BE2C (cell line): ENCODE data around the gene ABCD1.

Experiments used
- DNase-seq: peaks from one replicate; pipeline ENCODE4 v3.0.0-alpha.2; 2020
- H3K27me3 ChIP-seq: fragments of 250-450 bp; sonication (Bioruptor Pico); 2 replicates; pipeline ENCODE4 v1.5.1; 2020; ENCODE audit warnings: mild to moderate bottlenecking
- H3K36me3 ChIP-seq: fragments of 250-450 bp; sonication (Bioruptor Pico); 2 replicates; pipeline ENCODE4 v1.5.1; 2020; ENCODE audit warnings: mild to moderate bottlenecking
- H3K4me1 ChIP-seq: fragments of 250-450 bp; sonication (Bioruptor Pico); 2 replicates; pipeline ENCODE4 v1.5.1; 2020
- H3K4me3 ChIP-seq: 2 replicates; pipeline ENCODE4 v1.5.1; 2011; ENCODE audit warnings: low read depth, low read length
- H3K9me3 ChIP-seq: fragments of 250-450 bp; sonication (Bioruptor Pico); 2 replicates; pipeline ENCODE4 v1.5.1; 2020
- TF ChIP-seq, protein P1 (sequence below): IDR thresholded peaks from 2 replicates; pipeline ENCODE4 v1.5.1; 2012; ENCODE audit warnings: mild to moderate bottlenecking, low read depth, low read length

Gene ABCD1

DNA sequence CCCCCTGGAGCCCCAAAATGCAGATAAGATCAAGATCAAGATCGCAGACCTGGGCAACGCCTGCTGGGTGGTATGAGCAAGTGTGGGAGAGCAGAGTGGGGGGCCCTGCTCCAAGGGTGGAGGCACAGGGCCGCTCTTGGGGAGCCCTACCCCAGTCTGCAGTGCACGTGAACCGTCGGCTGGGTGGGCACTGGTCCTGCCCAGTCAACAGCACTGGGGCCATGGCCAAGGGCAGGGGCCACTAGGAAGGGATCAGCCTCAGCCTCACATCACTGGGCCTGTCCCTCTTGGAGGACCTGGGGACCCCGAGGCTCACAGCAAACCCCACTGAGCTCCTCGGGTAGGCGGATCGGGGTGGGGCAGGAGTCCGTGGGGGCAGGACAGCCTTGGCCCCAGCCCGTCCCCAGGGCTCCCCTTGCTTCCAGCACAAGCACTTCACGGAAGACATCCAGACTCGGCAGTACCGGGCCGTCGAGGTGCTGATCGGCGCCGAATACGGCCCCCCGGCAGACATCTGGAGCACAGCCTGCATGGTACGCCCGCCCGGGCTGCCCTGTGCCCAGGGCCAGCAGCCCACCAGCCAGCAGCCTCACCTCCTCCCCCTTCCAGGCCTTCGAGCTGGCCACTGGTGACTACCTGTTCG is 59.8 kb downstream of the ABCD1 start:
- H3K27me3 ChIP-seq = no peaks in the 10 kb centered on the region
- H3K9me3 ChIP-seq = no peaks in the 10 kb centered on the region
- no peak overlapping the region for H3K4me3 ChIP-seq
- DNase-seq = no peak
- TF ChIP-seq, protein P1, sequence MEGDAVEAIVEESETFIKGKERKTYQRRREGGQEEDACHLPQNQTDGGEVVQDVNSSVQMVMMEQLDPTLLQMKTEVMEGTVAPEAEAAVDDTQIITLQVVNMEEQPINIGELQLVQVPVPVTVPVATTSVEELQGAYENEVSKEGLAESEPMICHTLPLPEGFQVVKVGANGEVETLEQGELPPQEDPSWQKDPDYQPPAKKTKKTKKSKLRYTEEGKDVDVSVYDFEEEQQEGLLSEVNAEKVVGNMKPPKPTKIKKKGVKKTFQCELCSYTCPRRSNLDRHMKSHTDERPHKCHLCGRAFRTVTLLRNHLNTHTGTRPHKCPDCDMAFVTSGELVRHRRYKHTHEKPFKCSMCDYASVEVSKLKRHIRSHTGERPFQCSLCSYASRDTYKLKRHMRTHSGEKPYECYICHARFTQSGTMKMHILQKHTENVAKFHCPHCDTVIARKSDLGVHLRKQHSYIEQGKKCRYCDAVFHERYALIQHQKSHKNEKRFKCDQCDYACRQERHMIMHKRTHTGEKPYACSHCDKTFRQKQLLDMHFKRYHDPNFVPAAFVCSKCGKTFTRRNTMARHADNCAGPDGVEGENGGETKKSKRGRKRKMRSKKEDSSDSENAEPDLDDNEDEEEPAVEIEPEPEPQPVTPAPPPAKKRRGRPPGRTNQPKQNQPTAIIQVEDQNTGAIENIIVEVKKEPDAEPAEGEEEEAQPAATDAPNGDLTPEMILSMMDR = no peak
- peaks cover 20% of the 10 kb centered on the region for H3K4me1 ChIP-seq
- peaks cover 4% of the 10 kb centered on the region; the same call in 1 of the 2 replicates for H3K36me3 ChIP-seq

DNA sequence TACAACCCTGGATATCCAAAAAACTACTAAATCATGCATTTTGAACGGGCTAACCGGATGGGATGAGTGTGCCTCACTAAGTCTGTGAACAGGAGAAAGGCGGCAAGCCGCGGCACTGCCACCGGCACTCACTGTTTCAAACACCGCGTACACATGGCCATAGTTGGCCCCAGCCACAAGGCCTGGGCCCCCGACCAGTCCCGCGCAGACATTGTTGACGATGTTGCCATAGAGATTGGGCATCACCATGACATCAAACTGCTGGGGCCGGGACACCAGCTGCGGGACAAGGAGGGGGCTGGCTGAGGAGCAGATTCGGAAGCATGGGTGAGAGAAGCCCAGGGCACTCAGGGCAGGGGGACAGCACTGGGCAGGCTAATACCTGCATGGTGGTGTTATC is 62.0 kb downstream of the ABCD1 start:
- no peak overlapping the region for H3K4me3 ChIP-seq
- H3K27me3 ChIP-seq = no peaks in the 10 kb centered on the region
- peaks cover 15% of the 10 kb centered on the region for H3K4me1 ChIP-seq
- DNase-seq = no peak
- peaks cover 14% of the 10 kb centered on the region for H3K36me3 ChIP-seq
- no peaks in the 10 kb centered on the region for H3K9me3 ChIP-seq
- TF ChIP-seq, protein P1 = no peak

- Histone ChIP-seq H3K4me3 (no peak overlapping the region), H3K4me1 (peaks cover 18% of the 10 kb centered on the region), H3K27me3 (no peaks in the 10 kb centered on the region), H3K9me3 (no peaks in the 10 kb centered on the region), H3K36me3 (peaks cover 19% of the 10 kb centered on the region)
- TF ChIP-seq, protein P1 = no peak
- no peak for DNase-seq
Measured at GRCh38 chrX:153789654-153790053, 65.0 kb downstream of the ABCD1 start.

DNA sequence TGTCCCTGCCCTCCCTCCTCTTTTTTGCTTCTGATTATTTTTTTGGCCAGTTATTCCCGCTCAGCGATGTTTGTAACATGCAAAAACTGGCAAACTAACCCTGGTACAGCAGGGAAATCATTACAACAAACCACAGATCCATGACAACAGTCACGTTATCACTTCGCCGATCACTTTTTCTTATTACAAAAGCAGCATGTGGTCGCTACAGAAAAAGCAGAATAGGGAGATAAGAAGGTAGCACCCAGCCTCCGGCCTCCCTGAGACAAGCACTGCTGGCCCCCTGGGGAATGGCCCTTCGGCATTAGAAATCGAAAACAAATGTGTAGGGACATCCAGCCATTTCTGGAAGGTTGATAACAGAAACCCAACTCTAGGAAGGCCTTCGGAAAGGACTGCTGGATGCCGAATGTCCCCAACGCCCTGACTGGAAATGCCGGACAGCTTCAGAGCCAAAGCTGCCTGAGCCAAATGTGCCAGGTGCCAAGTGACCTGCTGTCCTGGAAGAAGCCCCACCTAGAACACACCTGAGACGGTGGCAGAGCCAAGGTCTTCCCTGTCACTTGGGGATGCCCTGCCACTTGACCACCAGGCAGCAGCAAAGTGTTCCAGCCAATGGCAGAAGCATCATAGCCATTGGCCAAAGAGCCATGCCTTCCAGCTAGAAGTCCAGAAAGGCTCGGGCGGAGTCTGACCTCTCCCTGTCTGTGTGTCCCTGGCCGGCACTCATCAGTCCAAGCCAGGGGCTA is 66.6 kb downstream of the ABCD1 start:
- TF ChIP-seq, protein P1 = no peak
- Histone ChIP-seq H3K4me1 (peaks cover 18% of the 10 kb centered on the region), H3K9me3 (no peaks in the 10 kb centered on the region), H3K36me3 (peaks cover 20% of the 10 kb centered on the region), H3K4me3 (peak overlapping the region; percentile 43), H3K27me3 (no peaks in the 10 kb centered on the region)
- peak; percentile 34 for DNase-seq

DNA sequence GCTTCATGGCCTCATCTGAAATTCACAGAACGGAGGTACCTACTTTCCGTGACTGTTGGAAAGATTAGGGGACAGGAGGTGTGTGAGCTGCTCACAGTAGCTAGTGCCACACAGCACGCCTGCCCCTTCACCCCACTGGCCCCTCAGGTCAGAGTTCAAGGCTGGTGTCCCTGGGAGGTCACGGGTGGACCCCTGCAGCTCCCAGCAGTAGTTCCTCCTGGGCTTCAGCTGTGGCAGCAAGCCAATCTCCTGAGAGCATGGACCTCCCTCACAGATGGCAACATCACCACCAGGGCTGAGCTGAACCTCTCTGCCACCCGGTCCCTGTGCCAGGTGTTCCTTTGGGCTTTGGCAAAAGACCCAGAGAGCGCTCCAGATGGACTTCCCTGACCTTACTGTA is 67.7 kb downstream of the ABCD1 start:
- Histone ChIP-seq H3K36me3 (peaks cover 31% of the 10 kb centered on the region), H3K4me1 (peaks cover 18% of the 10 kb centered on the region), H3K4me3 (peak overlapping the region; percentile 78), H3K9me3 (no peaks in the 10 kb centered on the region), H3K27me3 (no peaks in the 10 kb centered on the region)
- DNase-seq = no peak
- TF ChIP-seq, protein P1 = no peak

- Histone ChIP-seq H3K4me1 (peaks cover 18% of the 10 kb centered on the region), H3K4me3 (peak overlapping the region; percentile 78), H3K27me3 (no peaks in the 10 kb centered on the region), H3K9me3 (no peaks in the 10 kb centered on the region), H3K36me3 (peaks cover 37% of the 10 kb centered on the region)
- TF ChIP-seq, protein P1 = no peak
- no peak for DNase-seq
Measured at GRCh38 chrX:153793291-153793690, 68.6 kb downstream of the ABCD1 start.
